NCI-H774 (cell line): ENCODE measurements around the gene EFCAB9.

Source experiments
- DNase-seq: peaks from one replicate; lab custom pipeline; 2025; lab: John Stamatoyannopoulos, UW

EFCAB9 gene

GRCh38 chr5:172243302-172243701 lies 49.3 kb downstream of the EFCAB9 start:
- no peak for DNase-seq

GRCh38 chr5:172245046-172245445 lies 51.1 kb downstream of the EFCAB9 start:
- no peak for DNase-seq

GRCh38 chr5:172245703-172246125 lies 51.7 kb downstream of the EFCAB9 start:
- DNase-seq, result no peak

- DNase-seq, result no peak
These were observed 54.7 kb downstream of the EFCAB9 start for GRCh38 chr5:172248637-172249036.

- DNase-seq, result no peak
These were observed 57.4 kb downstream of the EFCAB9 start for GRCh38 chr5:172251419-172251818.

GRCh38 chr5:172252501-172252900 lies 58.5 kb downstream of the EFCAB9 start:
- DNase-seq, result no peak
